GM12874 (cell line): ENCODE measurements around the gene TMEM232.

Experiments used
- TF ChIP-seq, protein P1 (sequence below): IDR thresholded peaks from 2 replicates; pipeline ENCODE4 v1.5.1; 2011; ENCODE audit warnings: low read depth, mild to moderate bottlenecking, control low read depth, low read length, moderate library complexity; ENCODE audit not compliant: insufficient read depth

TMEM232 gene

DNA sequence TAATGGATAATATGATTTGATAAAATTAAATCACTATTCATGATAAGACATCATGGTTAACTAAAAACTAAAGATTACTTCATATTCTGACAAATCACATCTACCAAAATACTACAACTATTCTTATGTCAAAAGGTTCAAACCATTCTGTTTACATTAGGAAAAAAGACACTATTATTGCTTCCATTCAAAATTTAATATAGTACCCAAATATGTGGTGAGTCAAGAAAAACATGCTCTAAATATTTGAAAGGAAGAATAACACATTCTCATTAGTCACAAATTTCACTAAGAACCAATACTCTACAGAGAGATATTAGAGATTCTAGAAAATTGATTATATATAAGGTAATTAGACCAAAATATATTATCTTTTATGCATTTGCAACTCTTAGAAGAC is 234.0 kb downstream of the TMEM232 start:
- TF ChIP-seq, protein P1, sequence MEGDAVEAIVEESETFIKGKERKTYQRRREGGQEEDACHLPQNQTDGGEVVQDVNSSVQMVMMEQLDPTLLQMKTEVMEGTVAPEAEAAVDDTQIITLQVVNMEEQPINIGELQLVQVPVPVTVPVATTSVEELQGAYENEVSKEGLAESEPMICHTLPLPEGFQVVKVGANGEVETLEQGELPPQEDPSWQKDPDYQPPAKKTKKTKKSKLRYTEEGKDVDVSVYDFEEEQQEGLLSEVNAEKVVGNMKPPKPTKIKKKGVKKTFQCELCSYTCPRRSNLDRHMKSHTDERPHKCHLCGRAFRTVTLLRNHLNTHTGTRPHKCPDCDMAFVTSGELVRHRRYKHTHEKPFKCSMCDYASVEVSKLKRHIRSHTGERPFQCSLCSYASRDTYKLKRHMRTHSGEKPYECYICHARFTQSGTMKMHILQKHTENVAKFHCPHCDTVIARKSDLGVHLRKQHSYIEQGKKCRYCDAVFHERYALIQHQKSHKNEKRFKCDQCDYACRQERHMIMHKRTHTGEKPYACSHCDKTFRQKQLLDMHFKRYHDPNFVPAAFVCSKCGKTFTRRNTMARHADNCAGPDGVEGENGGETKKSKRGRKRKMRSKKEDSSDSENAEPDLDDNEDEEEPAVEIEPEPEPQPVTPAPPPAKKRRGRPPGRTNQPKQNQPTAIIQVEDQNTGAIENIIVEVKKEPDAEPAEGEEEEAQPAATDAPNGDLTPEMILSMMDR, result no peak

DNA sequence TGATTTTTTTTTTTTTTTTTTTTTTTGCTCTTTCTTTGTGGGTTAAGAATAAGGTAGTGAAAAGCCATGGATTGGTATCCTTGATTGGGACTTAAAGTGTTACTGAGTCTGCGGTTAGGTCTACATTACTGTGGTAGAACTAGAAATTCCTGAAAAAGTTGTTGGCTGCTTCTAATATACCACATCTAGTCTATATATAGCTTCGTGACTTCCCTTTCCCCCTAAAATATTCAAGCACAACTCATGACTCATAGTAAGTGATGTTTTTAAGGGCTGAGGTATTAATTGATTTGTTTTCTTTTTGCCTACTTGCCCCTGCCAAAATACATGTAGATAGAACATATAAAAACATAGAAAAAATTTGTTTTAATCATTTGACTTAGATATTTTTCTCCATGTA is 247.6 kb downstream of the TMEM232 start:
- TF ChIP-seq, protein P1, result no peak

DNA sequence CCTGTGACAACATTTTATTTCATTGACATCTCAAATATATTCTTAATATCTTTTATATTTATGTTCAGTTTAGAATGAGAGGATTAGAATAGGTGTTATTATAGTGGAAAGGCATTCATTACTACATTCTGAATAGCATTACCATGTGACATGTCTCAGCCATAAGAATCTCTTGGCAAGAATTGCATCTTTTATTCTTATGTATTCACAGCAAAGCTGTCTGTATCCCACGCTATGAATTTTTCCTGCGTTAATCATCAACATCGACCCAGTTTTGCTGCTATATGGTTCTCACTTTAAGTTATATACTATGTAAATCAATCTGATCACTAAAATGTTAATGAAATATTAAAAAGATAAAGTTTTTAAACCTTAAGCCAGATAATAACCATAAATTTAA is 248.6 kb downstream of the TMEM232 start:
- TF ChIP-seq, protein P1, result no peak

DNA sequence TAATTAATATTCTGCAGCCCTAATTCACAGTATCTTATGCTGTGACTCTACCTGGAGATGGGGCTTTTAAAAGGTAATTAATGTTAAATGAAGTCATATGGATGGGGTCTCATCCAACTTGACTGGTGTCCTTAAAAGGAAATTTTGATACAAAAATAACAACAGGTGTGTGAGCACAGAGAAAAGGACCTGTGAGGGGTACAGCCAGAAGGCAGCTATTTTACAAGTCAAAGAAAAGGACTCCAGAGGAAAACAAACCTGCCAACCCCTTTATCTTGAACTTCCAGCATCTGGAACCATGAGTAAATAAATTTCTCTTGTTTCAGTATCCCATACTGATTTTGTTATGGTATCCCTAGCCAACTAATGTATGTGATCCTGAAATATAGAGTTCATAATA is 250.3 kb downstream of the TMEM232 start:
- TF ChIP-seq, protein P1, result no peak

DNA sequence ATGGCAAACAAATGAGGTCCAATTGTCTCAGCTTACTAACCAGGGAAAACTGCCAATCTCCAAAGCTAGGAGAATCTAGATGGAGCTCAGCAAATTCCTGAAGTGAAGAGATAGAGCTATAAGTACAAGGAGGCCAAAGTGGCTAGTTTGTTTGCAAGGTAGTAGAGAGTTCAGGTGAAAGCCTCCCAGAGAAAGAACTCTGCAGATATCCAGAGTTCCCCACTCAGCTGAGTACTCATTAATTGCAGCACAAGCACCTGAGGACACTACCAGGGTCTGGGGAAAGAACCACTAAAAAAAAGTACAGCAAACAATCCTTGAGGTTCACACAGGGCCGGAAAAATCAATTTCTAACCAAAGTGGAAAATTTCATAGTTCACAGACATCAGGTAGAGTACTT is 250.9 kb downstream of the TMEM232 start:
- TF ChIP-seq, protein P1, result no peak

DNA sequence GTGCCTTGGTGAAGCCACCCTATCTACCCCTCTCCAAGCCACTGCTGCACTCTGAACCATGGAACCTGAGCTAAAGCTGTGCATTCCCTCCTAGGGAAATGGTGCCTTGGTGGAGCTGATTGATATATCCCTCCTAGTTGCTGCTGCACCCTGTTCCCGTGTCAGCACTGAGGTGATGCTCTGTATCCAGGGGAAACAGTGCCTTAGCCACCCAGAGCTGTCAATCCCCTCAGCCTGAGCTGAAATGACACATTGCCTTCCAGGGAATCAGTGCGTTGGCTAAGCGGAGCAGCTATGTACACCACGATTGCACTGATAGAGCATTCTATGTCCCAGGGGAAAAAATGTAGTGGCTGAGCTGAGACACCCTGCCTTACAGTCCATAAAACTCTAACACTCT is 257.0 kb downstream of the TMEM232 start:
- TF ChIP-seq, protein P1, result no peak

DNA sequence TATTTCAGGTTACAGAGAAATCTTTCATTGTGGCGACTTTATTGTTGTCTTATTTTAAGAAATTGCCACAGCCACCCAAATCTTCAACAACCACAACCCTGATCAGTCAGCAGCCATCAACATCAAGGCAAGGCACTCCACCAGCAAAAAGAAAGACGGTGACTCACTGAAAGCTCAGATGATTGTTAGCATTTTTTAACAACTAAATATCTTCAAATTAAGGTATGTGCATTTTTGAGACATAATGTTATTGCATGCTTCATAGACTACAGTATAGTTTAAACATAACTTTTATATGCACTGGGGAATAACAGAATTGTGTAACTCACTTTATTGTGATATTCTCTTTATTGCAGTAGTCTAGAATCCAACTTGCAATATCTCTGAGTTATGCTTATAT is 263.4 kb downstream of the TMEM232 start:
- TF ChIP-seq, protein P1, result no peak

DNA sequence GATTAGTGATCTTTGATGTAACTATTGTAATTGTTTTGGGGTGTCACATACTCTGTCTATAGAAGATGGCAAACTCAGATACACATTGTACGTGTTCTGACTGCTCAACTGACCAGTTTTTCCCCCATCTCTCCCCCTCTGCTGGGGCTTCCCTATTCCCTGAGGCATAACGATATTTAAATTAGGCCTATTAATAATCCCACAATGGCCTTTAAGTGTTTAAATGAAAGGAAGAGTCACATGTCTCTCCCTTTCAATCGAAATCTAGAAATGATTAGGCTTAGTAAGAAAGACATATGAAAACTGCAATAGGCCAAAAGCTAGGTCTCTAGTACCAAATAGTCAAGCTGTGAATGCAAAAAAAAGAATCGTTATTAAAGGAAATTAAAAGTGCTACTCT is 265.6 kb downstream of the TMEM232 start:
- TF ChIP-seq, protein P1, result no peak
